HFFc6 (cell line): Measurements from ENCODE around the gene OPTC. TPM values are rescaled to one million over a fixed set of nuclear protein-coding genes. Genes with fewer than 3 reads are reported as not detected.
"Not testable (repeated sequence)": the region's sequence is repeated elsewhere in the genome, so short reads cannot be mapped to it uniquely, and the experiment has no call there.

Experiments used
- DNase-seq: peaks from one replicate; pipeline ENCODE4 v3.0.0-alpha.2; 2018
- H3K27ac Mint-ChIP-seq: 2 replicates; pipeline ENCODE4 v1.8.0; 2020; ENCODE audit warnings: mild to moderate bottlenecking, mixed read lengths
- H3K27me3 Mint-ChIP-seq: 2 replicates; pipeline ENCODE4 v1.8.0; 2021; ENCODE audit warnings: mild to moderate bottlenecking, moderate library complexity, mixed read lengths; ENCODE audit not compliant: insufficient read depth
- H3K36me3 Mint-ChIP-seq: 2 replicates; pipeline ENCODE4 v1.8.0; 2021; ENCODE audit warnings: low read depth, mixed read lengths
- H3K4me1 Mint-ChIP-seq: 2 replicates; pipeline ENCODE4 v1.8.0; 2020; ENCODE audit warnings: low read depth, mixed read lengths
- H3K4me3 Mint-ChIP-seq: 2 replicates; pipeline ENCODE4 v1.8.0; 2020; ENCODE audit warnings: mild to moderate bottlenecking, moderate library complexity, mixed read lengths
- H3K9me3 Mint-ChIP-seq: 2 replicates; pipeline ENCODE4 v1.8.0; 2020; ENCODE audit warnings: mild to moderate bottlenecking, mixed read lengths
- CTCF ChIP-seq: fragments of 200-600 bp; sonication (generic); IDR thresholded peaks from 2 replicates; pipeline ENCODE4 v1.5.0; 2021; ENCODE audit warnings: antibody characterized with exemption, mild to moderate bottlenecking
- long read RNA-seq: library from polyadenylated mRNA; unstranded; transcript quantifications from one replicate; pipeline ENCODE4 v2.0.0, GENCODE V29; 2019
- total RNA-seq, 6 experiments: library from RNA; stranded (reverse); fragmentation: NEBNext Ultra II Directional; extraction: Animal tissue kit (Norgen Biotek cat#: 25700); gene quantifications; 2 replicates in 1 of 6; 3 replicates in 5 of 6; pipeline ENCODE4 v1.2.3, GENCODE V29; 2021

Gene OPTC
- not detected for total RNA-seq
- long read RNA-seq, result 0 reads

- no peaks in the 10 kb centered on the region for H3K4me1 Mint-ChIP-seq
- no peak within 1 kb of the TSS for H3K4me3 Mint-ChIP-seq
- TF ChIP-seq CTCF, result no peak
- H3K27me3 Mint-ChIP-seq, result peaks cover 2% of the 10 kb centered on the region; the same call in 1 of the 2 replicates
- H3K9me3 Mint-ChIP-seq, result no peaks in the 10 kb centered on the region
- H3K27ac Mint-ChIP-seq, result no peak within 1 kb of the TSS
- H3K36me3 Mint-ChIP-seq, result no peaks in the 10 kb centered on the region
- no peak for DNase-seq
Observed at GRCh38 chr1:203493901-203494300, at the start of gene OPTC. TSS of gene OPTC (plus strand) at chr1:203494153. CDS start at chr1:203496006, 1,853 bp downstream.

GRCh38 chr1:203444171-203444576 is 49.8 kb upstream of the OPTC start:
- no peak overlapping the region for H3K27ac Mint-ChIP-seq
- H3K36me3 Mint-ChIP-seq, result no peaks in the 10 kb centered on the region; the same call in 1 of the 2 replicates
- H3K4me1 Mint-ChIP-seq, result peaks cover 44% of the 10 kb centered on the region
- no peak for DNase-seq
- TF ChIP-seq CTCF, result no peak
- no peak overlapping the region for H3K4me3 Mint-ChIP-seq
- H3K27me3 Mint-ChIP-seq, result peaks cover 10% of the 10 kb centered on the region
- H3K9me3 Mint-ChIP-seq, result peaks cover 11% of the 10 kb centered on the region

GRCh38 chr1:203447151-203447550 is 46.8 kb upstream of the OPTC start:
- H3K36me3 Mint-ChIP-seq, result no peaks in the 10 kb centered on the region; the same call in 1 of the 2 replicates
- H3K4me3 Mint-ChIP-seq, result no peak overlapping the region
- TF ChIP-seq CTCF, result no peak
- H3K27ac Mint-ChIP-seq, result no peak overlapping the region
- H3K4me1 Mint-ChIP-seq, result peaks cover 31% of the 10 kb centered on the region
- H3K9me3 Mint-ChIP-seq, result peaks cover 11% of the 10 kb centered on the region
- no peak for DNase-seq
- H3K27me3 Mint-ChIP-seq, result peaks cover 19% of the 10 kb centered on the region

- H3K27me3 Mint-ChIP-seq, result peaks cover 24% of the 10 kb centered on the region
- not testable (repeated sequence) for DNase-seq, H3K4me3 Mint-ChIP-seq, H3K27ac Mint-ChIP-seq, H3K36me3 Mint-ChIP-seq
- peaks cover 26% of the 10 kb centered on the region for H3K4me1 Mint-ChIP-seq
- peaks cover 11% of the 10 kb centered on the region for H3K9me3 Mint-ChIP-seq
Observed at GRCh38 chr1:203447598-203447997, 46.4 kb upstream of the OPTC start.

GRCh38 chr1:203448521-203449061 is 45.4 kb upstream of the OPTC start:
- Mint-ChIP-seq H3K9me3 (peaks cover 11% of the 10 kb centered on the region), H3K36me3 (no peaks in the 10 kb centered on the region; the same call in 1 of the 2 replicates), H3K4me1 (peaks cover 17% of the 10 kb centered on the region; the same call in 1 of the 2 replicates), H3K4me3 (no peak overlapping the region), H3K27me3 (peaks cover 29% of the 10 kb centered on the region), H3K27ac (no peak overlapping the region)
- no peak for DNase-seq
- TF ChIP-seq CTCF, result no peak

- Mint-ChIP-seq H3K36me3 (no peaks in the 10 kb centered on the region; the same call in 1 of the 2 replicates), H3K9me3 (peaks cover 8% of the 10 kb centered on the region), H3K4me1 (peaks cover 17% of the 10 kb centered on the region; the same call in 1 of the 2 replicates), H3K27me3 (peaks cover 31% of the 10 kb centered on the region), H3K4me3 (no peak overlapping the region), H3K27ac (no peak overlapping the region)
- TF ChIP-seq CTCF, result no peak
- DNase-seq, result no peak
Observed at GRCh38 chr1:203450001-203450400, 44.0 kb upstream of the OPTC start.
